Liver (tissue), 9 donors: ENCODE results near the gene TPSD1. TPM values are rescaled to one million over a fixed set of nuclear protein-coding genes. Genes with fewer than 3 reads are reported as not detected.

Source experiments
- DNase-seq: peaks from one replicate; pipeline ENCODE4 v3.0.0-alpha.2; 2017; ENCODE audit warnings: low spot score
- H3K27ac ChIP-seq, 2 donors: one replicate each; pipeline ENCODE4 v1.7.0; 2013; ENCODE audit warnings: inconsistent platforms in 2 of 2, low read length in 2 of 2, control low read depth in 1 of 2, low read depth in 1 of 2, mild to moderate bottlenecking in 1 of 2
- H3K27me3 ChIP-seq, 4 donors: one replicate each; pipeline versions ENCODE4 v1.6.1 to v1.7.0; 2013; ENCODE audit warnings: low read length in 3 of 4, inconsistent platforms in 1 of 4, mild to moderate bottlenecking in 1 of 4, moderate library complexity in 1 of 4; ENCODE audit not compliant: control insufficient read depth in 4 of 4, insufficient read depth in 4 of 4
- H3K36me3 ChIP-seq, 4 donors: one replicate each; pipeline versions ENCODE4 v1.6.1 to v1.7.0; 2013; ENCODE audit warnings: low read length in 3 of 4, mild to moderate bottlenecking in 3 of 4, low read depth in 1 of 4, moderate library complexity in 1 of 4; ENCODE audit not compliant: control insufficient read depth in 4 of 4, insufficient read depth in 3 of 4
- H3K4me1 ChIP-seq, 4 donors: one replicate each; pipeline versions ENCODE4 v1.6.1 to v1.7.0; 2013; ENCODE audit warnings: low read length in 3 of 4, mild to moderate bottlenecking in 3 of 4, moderate library complexity in 1 of 4; ENCODE audit not compliant: control insufficient read depth in 4 of 4, insufficient read depth in 4 of 4
- H3K4me3 ChIP-seq, 3 donors: one replicate each; pipeline versions ENCODE4 v1.6.1 to v1.7.0; 2013; ENCODE audit warnings: low read length in 3 of 3, control low read depth in 1 of 3, low read depth in 1 of 3, mild to moderate bottlenecking in 1 of 3
- H3K9ac ChIP-seq, 2 donors: one replicate each; pipeline ENCODE4 v1.7.0; 2013; ENCODE audit warnings: low read length in 2 of 2, mild to moderate bottlenecking in 2 of 2, moderate library complexity in 2 of 2, control low read depth in 1 of 2, low read depth in 1 of 2
- H3K9me3 ChIP-seq, 4 donors: one replicate each; pipeline versions ENCODE4 v1.6.1 to v1.7.0; 2013; ENCODE audit warnings: low read length in 3 of 4; ENCODE audit not compliant: control insufficient read depth in 4 of 4
- EGR1 ChIP-seq, 2 donors: IDR thresholded peaks; 2 replicates each; pipeline ENCODE4 v1.6.1; 2016 to 2018; ENCODE audit warnings: antibody characterized with exemption in 2 of 2, low read depth in 2 of 2
- GABPA ChIP-seq, 2 donors: IDR thresholded peaks in 1 of 2; conservative IDR thresholded peaks in 1 of 2; 2 replicates each; pipeline ENCODE4 v1.6.1; 2016; ENCODE audit warnings: antibody characterized with exemption in 2 of 2, mild to moderate bottlenecking in 1 of 2, moderate library complexity in 1 of 2
- HNF4A ChIP-seq, 2 donors: conservative IDR thresholded peaks; 2 replicates each; pipeline ENCODE4 v1.6.1; 2016; ENCODE audit warnings: antibody characterized with exemption in 2 of 2, mild to moderate bottlenecking in 2 of 2
- NR2F2 ChIP-seq: IDR thresholded peaks from 2 replicates; pipeline ENCODE4 v1.6.1; 2016; ENCODE audit warnings: antibody characterized with exemption
- RXRA ChIP-seq, 2 donors: IDR thresholded peaks; 2 replicates each; pipeline ENCODE4 v1.6.1; 2017 to 2018; ENCODE audit warnings: antibody characterized with exemption in 2 of 2, mild to moderate bottlenecking in 1 of 2
- TAF1 ChIP-seq: conservative IDR thresholded peaks from 2 replicates; pipeline ENCODE4 v1.6.1; 2016; ENCODE audit warnings: antibody characterized with exemption, mild to moderate bottlenecking
- YY1 ChIP-seq: IDR thresholded peaks from 2 replicates; pipeline ENCODE4 v1.6.1; 2016; ENCODE audit warnings: antibody characterized with exemption, mild to moderate bottlenecking
- WGBS: extraction: QIAGEN DNeasy Blood & Tissue Kit; methylation state at CpG from one replicate; pipeline ENCODE4 v1.1.7; 2013; 5-methylcytosine and 5-hydroxymethylcytosine counted together
- polyA plus RNA-seq, 2 donors: library from polyadenylated mRNA; stranded (reverse) in 1 of 2; unstranded in 1 of 2; fragments of 200-250 nt in 1 of 2; fragments of >200 nt in 1 of 2; fragmentation: Nextera tagmentation in 1 of 2; extraction: Ambion mirVana in 1 of 2; gene quantifications; one replicate each; pipeline versions ENCODE4 v1.2.1 to v1.2.3, GENCODE V29; 2013 to 2015
- total RNA-seq, 2 donors: library from RNA; depleted of rRNA; stranded (reverse); fragments of >200 nt; gene quantifications; one replicate each; pipeline ENCODE4 v1.2.3, GENCODE V29; 2014
- TF ChIP-seq, protein P1 (sequence below): fragments of 150-350 bp; IDR thresholded peaks from 2 replicates; pipeline ENCODE4 v1.5.1; 2017; ENCODE audit warnings: improper control_type of control experiment, low read depth, low read length; ENCODE audit not compliant: missing input control
- TF ChIP-seq, protein P2 (sequence below): IDR thresholded peaks from 2 replicates; pipeline ENCODE4 v1.6.1; 2016; ENCODE audit warnings: antibody characterized with exemption, mild to moderate bottlenecking
- TF ChIP-seq, protein P3 (sequence below): IDR thresholded peaks from 2 replicates; pipeline ENCODE4 v1.6.1; 2016; ENCODE audit warnings: antibody characterized with exemption
- donor health status: healthy.
- donor health status: healthy.
- donor health status: healthy.
- donor health status: healthy.
- donor health status: healthy.

The TPSD1 gene
- total and polyA plus RNA-seq, 4 donors = 0.28 to 0.40 TPM; not detected in 2

DNA sequence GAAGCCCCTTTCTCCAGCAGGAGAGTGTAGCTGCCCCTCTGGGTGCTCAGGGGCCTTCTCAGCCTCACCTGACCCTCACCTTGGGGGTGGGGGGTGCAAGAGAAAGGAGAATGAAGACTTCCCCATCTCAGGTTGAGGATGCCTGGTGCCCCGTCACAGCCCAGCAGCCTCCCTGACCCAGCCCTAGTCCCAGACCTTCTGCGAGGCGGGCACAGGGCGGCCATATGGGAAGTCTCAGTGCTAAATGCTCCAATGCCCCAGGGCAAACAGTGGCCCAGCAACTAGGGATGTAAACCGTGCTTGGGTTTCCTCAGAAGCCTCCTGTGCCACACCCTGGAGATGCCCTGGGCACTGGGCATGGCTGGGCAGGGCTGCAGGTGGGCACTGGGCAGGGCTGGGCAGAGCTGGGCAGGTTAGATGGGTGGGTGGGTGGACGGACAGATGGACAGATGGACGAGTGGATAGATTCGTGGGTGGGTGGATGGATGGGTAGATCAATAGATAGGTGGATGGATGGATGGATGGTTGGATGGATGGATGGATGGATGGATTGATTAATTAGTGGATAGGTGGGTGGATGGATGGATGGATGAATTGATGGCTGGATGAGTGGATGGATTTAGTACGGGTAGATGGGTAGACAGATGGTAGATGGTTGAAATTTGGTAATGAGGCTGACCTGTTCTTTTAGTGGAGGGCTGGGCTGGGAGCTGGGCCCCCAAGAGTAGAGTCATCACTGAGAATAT lies 16.8 kb downstream of the TPSD1 start:
- WGBS = 73% methylated on average over 9 of the region's 9 CpGs
- TF ChIP-seq YY1 (no peak), HNF4A (conservative IDR thresholded peaks at IDR 0.05) (no peak), EGR1 (IDR thresholded peaks at IDR 0.05; ENCODE audit: low read depth in 2 of 2) (no peak), GABPA (IDR thresholded peaks at IDR 0.05 in 1 of 2, conservative IDR thresholded peaks at IDR 0.05 in 1 of 2) (no peak), NR2F2 (no peak)
- TF ChIP-seq, protein P1, sequence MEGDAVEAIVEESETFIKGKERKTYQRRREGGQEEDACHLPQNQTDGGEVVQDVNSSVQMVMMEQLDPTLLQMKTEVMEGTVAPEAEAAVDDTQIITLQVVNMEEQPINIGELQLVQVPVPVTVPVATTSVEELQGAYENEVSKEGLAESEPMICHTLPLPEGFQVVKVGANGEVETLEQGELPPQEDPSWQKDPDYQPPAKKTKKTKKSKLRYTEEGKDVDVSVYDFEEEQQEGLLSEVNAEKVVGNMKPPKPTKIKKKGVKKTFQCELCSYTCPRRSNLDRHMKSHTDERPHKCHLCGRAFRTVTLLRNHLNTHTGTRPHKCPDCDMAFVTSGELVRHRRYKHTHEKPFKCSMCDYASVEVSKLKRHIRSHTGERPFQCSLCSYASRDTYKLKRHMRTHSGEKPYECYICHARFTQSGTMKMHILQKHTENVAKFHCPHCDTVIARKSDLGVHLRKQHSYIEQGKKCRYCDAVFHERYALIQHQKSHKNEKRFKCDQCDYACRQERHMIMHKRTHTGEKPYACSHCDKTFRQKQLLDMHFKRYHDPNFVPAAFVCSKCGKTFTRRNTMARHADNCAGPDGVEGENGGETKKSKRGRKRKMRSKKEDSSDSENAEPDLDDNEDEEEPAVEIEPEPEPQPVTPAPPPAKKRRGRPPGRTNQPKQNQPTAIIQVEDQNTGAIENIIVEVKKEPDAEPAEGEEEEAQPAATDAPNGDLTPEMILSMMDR = no peak
- TF ChIP-seq, protein P2, sequence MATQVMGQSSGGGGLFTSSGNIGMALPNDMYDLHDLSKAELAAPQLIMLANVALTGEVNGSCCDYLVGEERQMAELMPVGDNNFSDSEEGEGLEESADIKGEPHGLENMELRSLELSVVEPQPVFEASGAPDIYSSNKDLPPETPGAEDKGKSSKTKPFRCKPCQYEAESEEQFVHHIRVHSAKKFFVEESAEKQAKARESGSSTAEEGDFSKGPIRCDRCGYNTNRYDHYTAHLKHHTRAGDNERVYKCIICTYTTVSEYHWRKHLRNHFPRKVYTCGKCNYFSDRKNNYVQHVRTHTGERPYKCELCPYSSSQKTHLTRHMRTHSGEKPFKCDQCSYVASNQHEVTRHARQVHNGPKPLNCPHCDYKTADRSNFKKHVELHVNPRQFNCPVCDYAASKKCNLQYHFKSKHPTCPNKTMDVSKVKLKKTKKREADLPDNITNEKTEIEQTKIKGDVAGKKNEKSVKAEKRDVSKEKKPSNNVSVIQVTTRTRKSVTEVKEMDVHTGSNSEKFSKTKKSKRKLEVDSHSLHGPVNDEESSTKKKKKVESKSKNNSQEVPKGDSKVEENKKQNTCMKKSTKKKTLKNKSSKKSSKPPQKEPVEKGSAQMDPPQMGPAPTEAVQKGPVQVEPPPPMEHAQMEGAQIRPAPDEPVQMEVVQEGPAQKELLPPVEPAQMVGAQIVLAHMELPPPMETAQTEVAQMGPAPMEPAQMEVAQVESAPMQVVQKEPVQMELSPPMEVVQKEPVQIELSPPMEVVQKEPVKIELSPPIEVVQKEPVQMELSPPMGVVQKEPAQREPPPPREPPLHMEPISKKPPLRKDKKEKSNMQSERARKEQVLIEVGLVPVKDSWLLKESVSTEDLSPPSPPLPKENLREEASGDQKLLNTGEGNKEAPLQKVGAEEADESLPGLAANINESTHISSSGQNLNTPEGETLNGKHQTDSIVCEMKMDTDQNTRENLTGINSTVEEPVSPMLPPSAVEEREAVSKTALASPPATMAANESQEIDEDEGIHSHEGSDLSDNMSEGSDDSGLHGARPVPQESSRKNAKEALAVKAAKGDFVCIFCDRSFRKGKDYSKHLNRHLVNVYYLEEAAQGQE = no peak
- TF ChIP-seq, protein P3, sequence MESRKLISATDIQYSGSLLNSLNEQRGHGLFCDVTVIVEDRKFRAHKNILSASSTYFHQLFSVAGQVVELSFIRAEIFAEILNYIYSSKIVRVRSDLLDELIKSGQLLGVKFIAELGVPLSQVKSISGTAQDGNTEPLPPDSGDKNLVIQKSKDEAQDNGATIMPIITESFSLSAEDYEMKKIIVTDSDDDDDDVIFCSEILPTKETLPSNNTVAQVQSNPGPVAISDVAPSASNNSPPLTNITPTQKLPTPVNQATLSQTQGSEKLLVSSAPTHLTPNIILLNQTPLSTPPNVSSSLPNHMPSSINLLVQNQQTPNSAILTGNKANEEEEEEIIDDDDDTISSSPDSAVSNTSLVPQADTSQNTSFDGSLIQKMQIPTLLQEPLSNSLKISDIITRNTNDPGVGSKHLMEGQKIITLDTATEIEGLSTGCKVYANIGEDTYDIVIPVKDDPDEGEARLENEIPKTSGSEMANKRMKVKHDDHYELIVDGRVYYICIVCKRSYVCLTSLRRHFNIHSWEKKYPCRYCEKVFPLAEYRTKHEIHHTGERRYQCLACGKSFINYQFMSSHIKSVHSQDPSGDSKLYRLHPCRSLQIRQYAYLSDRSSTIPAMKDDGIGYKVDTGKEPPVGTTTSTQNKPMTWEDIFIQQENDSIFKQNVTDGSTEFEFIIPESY = no peak
- no peak overlapping the region for H3K4me3 ChIP-seq
- DNase-seq = no peak
- H3K36me3 ChIP-seq = no peaks in the 10 kb centered on the region
- H3K9ac ChIP-seq = no peak overlapping the region
- H3K4me1 ChIP-seq = no peaks in the 10 kb centered on the region
- no peak overlapping the region for H3K27ac ChIP-seq
- H3K9me3 ChIP-seq = no peaks in the 10 kb centered on the region
- H3K27me3 ChIP-seq = peaks cover 0 to 3% (median 0%) of the 10 kb centered on the region in 4 donors

DNA sequence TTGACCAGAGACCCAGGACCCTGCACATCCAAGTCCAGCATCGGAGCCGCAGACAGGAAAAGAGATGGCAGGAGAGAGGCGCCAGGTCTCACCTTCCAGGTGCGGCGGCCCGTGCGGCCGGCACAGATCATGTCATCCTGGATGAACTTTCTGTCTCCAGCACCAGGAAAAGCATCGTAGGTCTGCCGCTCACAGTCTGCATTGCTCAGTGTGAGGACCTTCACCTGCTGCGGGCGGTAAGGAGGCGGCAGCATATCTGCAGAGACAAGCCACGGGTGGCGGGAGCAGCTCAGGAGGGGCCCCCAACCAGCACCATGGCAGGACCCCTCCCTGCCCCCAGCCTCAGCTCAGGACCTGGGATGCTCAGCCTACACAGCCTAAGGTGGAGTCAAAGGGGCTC lies 17.9 kb downstream of the TPSD1 start:
- H3K36me3 ChIP-seq = no peaks in the 10 kb centered on the region
- no peak overlapping the region for H3K27ac ChIP-seq
- WGBS = 92% methylated on average over 15 of the region's 15 CpGs
- H3K4me1 ChIP-seq = no peaks in the 10 kb centered on the region
- TF ChIP-seq TAF1 (no peak), RXRA (IDR thresholded peaks at IDR 0.05) (no peak)
- no peak overlapping the region for H3K4me3 ChIP-seq
- no peak overlapping the region for H3K9ac ChIP-seq
- DNase-seq = no peak
- peaks cover 0 to 3% (median 0%) of the 10 kb centered on the region in 4 donors for H3K27me3 ChIP-seq
- H3K9me3 ChIP-seq = no peaks in the 10 kb centered on the region
